Progenitor cell of endocrine pancreas (in vitro differentiated cells): ENCODE results near the gene SYNGR1. TPM values are rescaled to one million over a fixed set of nuclear protein-coding genes. Genes with fewer than 3 reads are reported as not detected.

Source experiments
- DNase-seq: peaks from one replicate; pipeline ENCODE4 v3.0.0; 2021; ENCODE audit warnings: low spot score; ENCODE audit not compliant: unreplicated experiment
- H3K27ac Mint-ChIP-seq: 2 replicates; pipeline ENCODE4 v1.8.0; 2021; ENCODE audit warnings: mild to moderate bottlenecking, moderate library complexity, mixed read lengths
- H3K27me3 Mint-ChIP-seq: 2 replicates; pipeline ENCODE4 v1.8.0; 2021; ENCODE audit warnings: mixed read lengths
- H3K36me3 Mint-ChIP-seq: 2 replicates; pipeline ENCODE4 v1.8.0; 2022; ENCODE audit warnings: mixed read lengths; ENCODE audit not compliant: insufficient read depth
- H3K4me1 Mint-ChIP-seq: 2 replicates; pipeline ENCODE4 v1.8.0; 2021; ENCODE audit warnings: low read depth, mixed read lengths
- H3K4me3 Mint-ChIP-seq: 2 replicates; pipeline ENCODE4 v1.8.0; 2021; ENCODE audit warnings: low read depth, mild to moderate bottlenecking, moderate library complexity, mixed read lengths
- H3K9me3 Mint-ChIP-seq: 2 replicates; pipeline ENCODE4 v1.8.0; 2021; ENCODE audit warnings: low read depth, mixed read lengths
- total RNA-seq: library from RNA; stranded (reverse); gene quantifications from 2 replicates; pipeline ENCODE4 v1.2.1, GENCODE V29; 2021
- TF ChIP-seq, protein P1 (sequence below): fragments of 200-600 bp; sonication (generic); IDR thresholded peaks from one replicate; pipeline ENCODE4 v1.5.0; 2021; ENCODE audit warnings: antibody characterized with exemption, mild to moderate bottlenecking; ENCODE audit not compliant: unreplicated experiment

Gene SYNGR1
- total RNA-seq, 1 donor from 2014 or later = 36.8 TPM

DNA sequence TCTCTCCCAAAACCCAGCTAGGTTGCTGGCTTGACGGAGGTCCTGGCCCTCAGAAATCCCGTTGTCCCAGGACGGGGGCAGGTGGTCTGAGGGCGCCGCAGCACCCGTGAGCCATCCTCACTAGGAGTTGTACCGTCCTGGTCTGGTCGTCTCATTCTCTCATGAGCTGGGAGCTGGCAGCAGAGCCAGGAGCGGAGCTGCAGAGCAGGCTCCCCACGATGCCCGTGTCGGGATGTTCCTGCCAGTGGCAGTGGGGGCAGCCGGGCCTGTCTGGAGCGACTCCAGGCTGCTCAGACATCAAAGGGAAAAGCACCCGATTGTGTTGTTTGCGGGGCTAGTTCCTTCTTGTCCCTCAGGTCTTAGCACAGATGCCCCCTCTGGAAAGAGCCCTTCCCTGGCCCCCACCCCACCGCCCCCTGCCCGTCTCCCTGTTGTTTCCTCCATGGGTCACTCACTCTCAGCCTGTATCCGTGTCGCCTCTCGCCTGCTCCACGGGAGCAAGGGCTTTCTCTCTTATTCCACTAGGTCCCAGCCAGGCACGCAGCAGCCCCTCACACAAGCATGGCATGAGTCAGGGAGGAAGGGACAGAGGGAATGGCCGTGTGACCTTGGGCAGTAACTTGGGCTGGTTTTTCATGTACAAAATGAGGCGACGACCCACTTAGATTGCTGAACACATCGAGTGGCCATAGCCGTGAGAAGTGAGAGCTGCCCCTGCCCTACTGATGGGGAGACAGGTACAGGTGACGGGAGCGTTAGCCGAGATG lies 83.9 kb downstream of the SYNGR1 start:
- H3K27ac Mint-ChIP-seq = no peak overlapping the region
- H3K4me3 Mint-ChIP-seq = no peak overlapping the region
- H3K4me1 Mint-ChIP-seq = peaks cover 4% of the 10 kb centered on the region
- TF ChIP-seq, protein P1, sequence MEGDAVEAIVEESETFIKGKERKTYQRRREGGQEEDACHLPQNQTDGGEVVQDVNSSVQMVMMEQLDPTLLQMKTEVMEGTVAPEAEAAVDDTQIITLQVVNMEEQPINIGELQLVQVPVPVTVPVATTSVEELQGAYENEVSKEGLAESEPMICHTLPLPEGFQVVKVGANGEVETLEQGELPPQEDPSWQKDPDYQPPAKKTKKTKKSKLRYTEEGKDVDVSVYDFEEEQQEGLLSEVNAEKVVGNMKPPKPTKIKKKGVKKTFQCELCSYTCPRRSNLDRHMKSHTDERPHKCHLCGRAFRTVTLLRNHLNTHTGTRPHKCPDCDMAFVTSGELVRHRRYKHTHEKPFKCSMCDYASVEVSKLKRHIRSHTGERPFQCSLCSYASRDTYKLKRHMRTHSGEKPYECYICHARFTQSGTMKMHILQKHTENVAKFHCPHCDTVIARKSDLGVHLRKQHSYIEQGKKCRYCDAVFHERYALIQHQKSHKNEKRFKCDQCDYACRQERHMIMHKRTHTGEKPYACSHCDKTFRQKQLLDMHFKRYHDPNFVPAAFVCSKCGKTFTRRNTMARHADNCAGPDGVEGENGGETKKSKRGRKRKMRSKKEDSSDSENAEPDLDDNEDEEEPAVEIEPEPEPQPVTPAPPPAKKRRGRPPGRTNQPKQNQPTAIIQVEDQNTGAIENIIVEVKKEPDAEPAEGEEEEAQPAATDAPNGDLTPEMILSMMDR = no peak
- no peak for DNase-seq
- H3K36me3 Mint-ChIP-seq = peaks cover 2% of the 10 kb centered on the region
- H3K9me3 Mint-ChIP-seq = no peaks in the 10 kb centered on the region
- no peaks in the 10 kb centered on the region for H3K27me3 Mint-ChIP-seq

DNA sequence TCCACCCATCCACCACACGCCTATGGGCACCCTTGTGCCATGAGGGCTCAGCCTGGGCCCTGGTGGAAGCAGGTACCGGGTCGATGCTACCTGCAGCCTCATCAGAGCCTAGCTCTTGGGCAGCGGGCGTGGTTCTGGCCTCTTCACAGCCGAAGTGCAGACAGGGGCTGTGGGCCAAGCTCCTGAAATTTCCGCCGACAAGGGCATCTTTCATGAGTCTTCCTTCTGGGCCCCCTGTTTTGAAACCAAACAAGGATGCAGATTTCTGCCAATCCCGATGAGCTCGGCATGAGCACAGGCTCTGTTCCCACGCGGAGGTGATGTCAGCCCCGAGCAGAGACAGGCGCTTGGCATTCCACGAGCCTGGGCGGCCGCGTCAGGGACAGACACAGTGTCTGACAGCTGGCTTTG lies 84.5 kb downstream of the SYNGR1 start:
- TF ChIP-seq, protein P1 = no peak
- Mint-ChIP-seq H3K27ac (no peak overlapping the region), H3K4me1 (peaks cover 4% of the 10 kb centered on the region), H3K27me3 (peaks cover 4% of the 10 kb centered on the region), H3K36me3 (peaks cover 2% of the 10 kb centered on the region), H3K4me3 (no peak overlapping the region), H3K9me3 (no peaks in the 10 kb centered on the region)
- no peak for DNase-seq

DNA sequence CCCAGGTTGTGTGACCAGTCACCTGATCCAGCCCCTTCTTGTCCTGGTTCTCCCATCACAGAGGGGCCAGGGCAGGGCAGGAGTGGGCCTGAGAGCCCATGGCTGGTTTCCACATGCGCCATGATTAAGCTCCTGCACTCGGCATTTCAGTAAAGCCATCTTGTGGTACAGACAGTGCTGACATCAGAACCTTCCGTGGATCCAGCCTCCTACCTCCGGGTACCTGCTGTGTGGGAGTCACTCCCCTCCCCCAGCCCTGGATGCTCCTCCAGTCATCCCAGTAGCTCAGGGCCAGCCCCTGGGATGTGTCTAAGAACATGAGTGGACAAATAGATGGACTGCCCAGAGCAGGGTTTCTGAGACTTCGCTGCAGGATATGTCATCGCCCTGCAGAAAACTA lies 84.9 kb downstream of the SYNGR1 start:
- H3K27ac Mint-ChIP-seq = no peak overlapping the region
- DNase-seq = no peak
- H3K4me1 Mint-ChIP-seq = peaks cover 4% of the 10 kb centered on the region
- TF ChIP-seq, protein P1 = no peak
- peaks cover 2% of the 10 kb centered on the region for H3K36me3 Mint-ChIP-seq
- H3K27me3 Mint-ChIP-seq = peaks cover 5% of the 10 kb centered on the region
- H3K9me3 Mint-ChIP-seq = no peaks in the 10 kb centered on the region
- H3K4me3 Mint-ChIP-seq = no peak overlapping the region

Other genes with a start within 250 kb of the SYNGR1 start
- 6.0 and 7.7 TPM in 2 replicates for gene CBX7, start 197.3 kb upstream of the SYNGR1 start, total RNA-seq
- 6.7 and 7.1 TPM in 2 replicates for gene PDGFB, start 105.0 kb upstream of the SYNGR1 start, total RNA-seq
- gene RPL3, start 30.4 kb upstream of the SYNGR1 start, total RNA-seq = 2,433 and 2,506 TPM in 2 replicates
- 31.2 and 40.6 TPM in 2 replicates for gene TAB1, start 49.8 kb downstream of the SYNGR1 start, total RNA-seq
- gene MGAT3, start 107.0 kb downstream of the SYNGR1 start, total RNA-seq = 28.8 and 32.7 TPM in 2 replicates
- gene MIEF1, start 152.3 kb downstream of the SYNGR1 start, total RNA-seq = 30.5 and 32.4 TPM in 2 replicates
- 332 and 356 TPM in 2 replicates for gene ATF4, start 170.6 kb downstream of the SYNGR1 start, total RNA-seq
- gene RPS19BP1, start 182.8 kb downstream of the SYNGR1 start, total RNA-seq = 45.2 and 48.2 TPM in 2 replicates
- gene CACNA1I, start 220.8 kb downstream of the SYNGR1 start, total RNA-seq = 0.24 and 0.41 TPM in 2 replicates